Measurements from ENCODE around the gene SUCNR1. TPM values are rescaled to one million over a fixed set of nuclear protein-coding genes. Genes with fewer than 3 reads are reported as not detected.
"Not testable (repeated sequence)": the region's sequence is repeated elsewhere in the genome, so short reads cannot be mapped to it uniquely, and the experiment has no call there.

Gene SUCNR1
- total RNA-seq, 1 donor from 2014 or later: 3.1 TPM

DNA sequence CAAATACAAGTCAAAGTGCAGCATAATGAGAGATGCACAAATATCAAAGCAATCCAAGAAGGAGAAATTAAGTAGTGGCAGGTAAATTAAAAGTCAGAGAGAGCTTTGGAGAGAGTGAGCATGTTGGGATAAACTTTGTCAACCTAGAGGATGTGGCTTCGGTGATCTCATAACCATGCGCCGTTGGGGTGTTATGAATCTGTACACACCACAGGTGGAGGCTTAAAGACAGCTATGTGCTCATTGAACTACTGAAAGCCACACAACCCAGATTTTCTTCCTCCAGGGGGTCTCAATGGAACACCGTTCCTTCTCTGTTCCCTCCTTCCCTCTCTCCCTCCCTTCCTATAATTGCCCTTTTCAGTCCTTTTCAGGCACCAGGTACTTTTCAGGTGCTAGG lies 52.0 kb downstream of the SUCNR1 start:
- Histone ChIP-seq H3K27ac (peak overlapping the region in 1 of 2 donors; percentile 25), H3K9me3 (no peaks in the 10 kb centered on the region), H3K36me3 (no peaks in the 10 kb centered on the region), H3K4me3 (no peak overlapping the region), H3K4me1 (peaks cover 0 to 10% of the 10 kb centered on the region in 2 donors), H3K27me3 (no peaks in the 10 kb centered on the region)
- intact Hi-C loops (cut with DNase I): loop anchor here (5.0 kb wide), 1 partner anchor 547 kb away; no protein-coding TSS in a partner anchor
- TF ChIP-seq, protein P1, sequence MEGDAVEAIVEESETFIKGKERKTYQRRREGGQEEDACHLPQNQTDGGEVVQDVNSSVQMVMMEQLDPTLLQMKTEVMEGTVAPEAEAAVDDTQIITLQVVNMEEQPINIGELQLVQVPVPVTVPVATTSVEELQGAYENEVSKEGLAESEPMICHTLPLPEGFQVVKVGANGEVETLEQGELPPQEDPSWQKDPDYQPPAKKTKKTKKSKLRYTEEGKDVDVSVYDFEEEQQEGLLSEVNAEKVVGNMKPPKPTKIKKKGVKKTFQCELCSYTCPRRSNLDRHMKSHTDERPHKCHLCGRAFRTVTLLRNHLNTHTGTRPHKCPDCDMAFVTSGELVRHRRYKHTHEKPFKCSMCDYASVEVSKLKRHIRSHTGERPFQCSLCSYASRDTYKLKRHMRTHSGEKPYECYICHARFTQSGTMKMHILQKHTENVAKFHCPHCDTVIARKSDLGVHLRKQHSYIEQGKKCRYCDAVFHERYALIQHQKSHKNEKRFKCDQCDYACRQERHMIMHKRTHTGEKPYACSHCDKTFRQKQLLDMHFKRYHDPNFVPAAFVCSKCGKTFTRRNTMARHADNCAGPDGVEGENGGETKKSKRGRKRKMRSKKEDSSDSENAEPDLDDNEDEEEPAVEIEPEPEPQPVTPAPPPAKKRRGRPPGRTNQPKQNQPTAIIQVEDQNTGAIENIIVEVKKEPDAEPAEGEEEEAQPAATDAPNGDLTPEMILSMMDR (IDR thresholded peaks at IDR 0.05): no peak
- DNase-seq (ENCODE audit: low spot score in 2 of 2): no peak

DNA sequence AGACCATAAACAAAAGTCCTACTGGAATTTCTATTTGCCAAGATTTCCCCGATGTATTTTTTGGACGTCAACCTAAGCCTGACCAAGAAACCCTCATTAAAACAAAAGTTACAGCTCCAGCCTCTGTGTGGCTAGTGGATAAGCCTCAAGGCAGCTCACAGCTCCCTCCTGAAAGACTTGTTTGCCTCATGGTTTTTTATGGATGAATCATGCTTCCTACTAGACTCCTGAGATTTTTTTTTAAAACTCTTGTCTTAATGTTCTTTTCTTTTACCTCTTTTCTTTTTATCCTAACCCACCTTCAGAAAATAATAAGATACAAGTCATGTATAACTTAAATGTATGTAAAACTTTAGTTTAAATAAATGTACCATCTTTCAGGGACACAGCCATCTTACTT lies 52.4 kb downstream of the SUCNR1 start:
- Histone ChIP-seq H3K9me3 (no peaks in the 10 kb centered on the region), H3K36me3 (no peaks in the 10 kb centered on the region), H3K4me1 (peaks cover 0 to 10% of the 10 kb centered on the region in 2 donors), H3K27me3 (no peaks in the 10 kb centered on the region), H3K27ac (peak overlapping the region in 1 of 2 donors; percentile 43), H3K4me3 (no peak overlapping the region)
- TF ChIP-seq, protein P1 (IDR thresholded peaks at IDR 0.05): no peak
- intact Hi-C loops (cut with DNase I): loop anchor here (5.0 kb wide), 1 partner anchor 546 kb away; no protein-coding TSS in a partner anchor
- DNase-seq (ENCODE audit: low spot score in 2 of 2): no peak

DNA sequence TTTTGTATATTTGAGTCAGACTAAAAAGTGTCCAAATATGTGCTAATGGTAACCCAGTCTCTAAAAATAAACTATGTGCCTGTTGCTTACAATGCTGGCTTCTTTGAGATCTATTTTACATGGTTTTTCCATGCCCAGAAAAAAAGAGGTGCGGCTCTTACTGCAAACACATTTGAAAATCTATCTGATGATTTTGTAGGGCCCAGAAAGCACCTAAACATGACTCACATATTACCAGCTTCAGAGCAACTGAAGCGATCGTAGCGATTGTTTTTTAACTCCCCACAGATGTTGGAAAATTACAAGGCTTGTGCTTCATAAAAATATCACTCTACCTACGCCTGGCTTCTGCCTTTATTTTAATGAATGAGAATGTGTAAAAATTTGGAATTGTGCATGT lies 53.5 kb downstream of the SUCNR1 start:
- peak overlapping the region in 1 of 2 donors; percentile 13 for H3K4me3 ChIP-seq
- TF ChIP-seq, protein P1 (IDR thresholded peaks at IDR 0.05): no peak
- no peak for DNase-seq (ENCODE audit: low spot score in 2 of 2)

DNA sequence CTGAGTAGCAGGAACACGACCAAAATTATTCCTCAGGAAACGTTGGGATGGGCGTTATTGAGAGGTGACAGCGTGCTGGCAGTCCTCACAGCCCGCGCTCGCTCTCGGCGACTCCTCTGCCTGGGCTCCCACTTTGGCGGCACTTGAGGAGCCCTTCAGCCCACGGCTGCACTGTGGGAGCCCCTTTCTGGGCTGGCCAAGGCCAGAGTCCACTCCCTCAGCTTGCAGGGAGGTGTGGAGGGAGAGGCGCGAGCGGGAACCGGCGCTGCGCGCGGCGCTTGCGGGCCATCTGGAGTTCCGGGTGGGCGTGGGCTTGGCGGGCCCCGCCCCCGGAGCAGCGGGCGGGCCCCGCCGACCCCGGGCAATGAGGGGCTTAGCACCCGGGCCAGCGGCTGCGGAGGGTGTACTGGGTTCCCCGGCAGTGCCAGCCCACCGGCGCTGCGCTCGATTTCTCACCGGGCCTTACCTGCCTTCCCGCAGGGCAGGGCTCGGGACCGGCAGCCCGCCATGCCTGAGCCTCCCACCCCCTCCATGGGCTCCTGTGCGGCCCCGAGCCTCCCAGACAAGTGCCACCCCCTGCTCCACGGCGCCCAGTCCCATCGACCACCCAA lies 54.6 kb downstream of the SUCNR1 start:
- H3K27me3 ChIP-seq, H3K27ac ChIP-seq: not testable (repeated sequence)
- intact Hi-C loops (cut with DNase I): loop anchor here (5.0 kb wide), 1 partner anchor 544 kb away; no protein-coding TSS in a partner anchor

More for the DNA sequence above, 53.5 kb downstream of the SUCNR1 start:
- H3K4me1 ChIP-seq: peaks cover 0 to 10% of the 10 kb centered on the region in 2 donors
- H3K27ac ChIP-seq: peak overlapping the region in 1 of 2 donors; percentile 43
- intact Hi-C loops (cut with DNase I): loop anchor here (5.0 kb wide), 1 partner anchor 545 kb away; no protein-coding TSS in a partner anchor
- no peaks in the 10 kb centered on the region for H3K9me3 ChIP-seq
- no peaks in the 10 kb centered on the region for H3K36me3 ChIP-seq
- no peaks in the 10 kb centered on the region for H3K27me3 ChIP-seq

DNA sequence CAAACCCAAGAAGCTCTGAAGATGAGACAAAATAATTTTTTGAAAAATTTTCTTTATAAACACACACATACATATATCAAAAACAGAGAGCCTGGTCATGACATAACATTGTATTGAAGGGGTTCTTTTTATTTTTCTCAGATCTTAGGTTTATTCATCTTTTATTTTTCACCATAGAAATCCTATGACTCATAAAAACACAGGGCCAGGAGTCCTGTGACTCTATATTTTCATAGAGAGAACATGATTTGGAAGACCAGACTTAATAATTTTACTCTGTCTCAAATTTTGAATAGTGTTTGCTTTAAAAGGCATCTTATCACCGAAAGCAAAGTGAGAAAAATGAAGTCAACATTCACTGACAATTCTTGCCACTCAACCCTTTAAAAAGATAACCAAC lies 57.7 kb downstream of the SUCNR1 start:
- no peak for DNase-seq (ENCODE audit: low spot score in 2 of 2)
- Histone ChIP-seq H3K36me3 (no peaks in the 10 kb centered on the region), H3K4me3 (no peak overlapping the region), H3K4me1 (peaks cover 0 to 7% of the 10 kb centered on the region in 2 donors), H3K9me3 (no peaks in the 10 kb centered on the region), H3K27me3 (no peaks in the 10 kb centered on the region), H3K27ac (peak overlapping the region in 1 of 2 donors; percentile 31)
- intact Hi-C loops (cut with DNase I): loop anchor here (5.0 kb wide), 1 partner anchor 46 kb away; no protein-coding TSS in a partner anchor
- TF ChIP-seq, protein P1 (IDR thresholded peaks at IDR 0.05): no peak

More for the DNA sequence above, 54.6 kb downstream of the SUCNR1 start:
- not testable (repeated sequence) for H3K36me3 ChIP-seq; DNase-seq (ENCODE audit: low spot score in 2 of 2); H3K9me3 ChIP-seq; H3K4me3 ChIP-seq
- peaks cover 0 to 10% of the 10 kb centered on the region in 2 donors for H3K4me1 ChIP-seq

DNA sequence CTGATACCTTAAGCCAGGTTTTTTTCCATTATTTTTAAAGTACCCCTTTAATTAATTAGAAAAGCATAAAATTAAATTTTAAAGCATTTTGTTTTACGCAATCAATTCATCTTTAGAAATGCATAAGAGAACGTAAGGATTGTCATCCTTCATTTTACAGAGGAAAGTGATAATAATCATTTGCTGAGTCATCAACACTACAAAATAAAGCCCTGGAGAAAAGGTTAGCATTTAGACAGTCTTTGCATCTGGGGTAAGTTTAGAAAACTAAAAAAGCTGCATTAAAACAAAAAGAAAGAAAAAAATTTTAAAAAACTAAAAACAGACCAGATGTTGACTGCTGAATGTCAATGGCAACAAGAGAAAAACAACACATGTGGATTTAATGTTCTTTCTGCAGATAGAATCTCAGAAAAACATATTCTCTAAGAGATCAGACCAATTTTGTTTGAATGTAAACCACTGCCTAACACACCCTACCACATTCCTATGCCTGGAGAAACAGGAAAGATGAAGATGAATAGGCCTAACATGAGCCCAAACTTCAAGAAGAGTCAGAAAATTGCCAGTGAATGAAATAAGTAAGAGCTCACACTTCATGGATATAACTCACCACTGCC lies 59.9 kb downstream of the SUCNR1 start:
- no peaks in the 10 kb centered on the region for H3K4me1 ChIP-seq
- no peak overlapping the region for H3K27ac ChIP-seq
- no peaks in the 10 kb centered on the region for H3K36me3 ChIP-seq
- H3K4me3 ChIP-seq: no peak overlapping the region
- no peaks in the 10 kb centered on the region for H3K27me3 ChIP-seq
- TF ChIP-seq, protein P1 (IDR thresholded peaks at IDR 0.05): no peak
- DNase-seq (ENCODE audit: low spot score in 2 of 2): no peak
- no peaks in the 10 kb centered on the region for H3K9me3 ChIP-seq
- intact Hi-C loops (cut with DNase I): loop anchor here (5.0 kb wide), 1 partner anchor 44 kb away; no protein-coding TSS in a partner anchor

Data from ascending aorta (tissue), 2 donors.